HG03521 (cell line): ENCODE measurements around the gene RAPGEF1.

ENCODE experiments used
- ATAC-seq: cut with Tn5 transposase; IDR thresholded peaks from one replicate; pipeline ENCODE4 v1.9.1; 2021; ENCODE audit warnings: mild to moderate bottlenecking, moderate library complexity; ENCODE audit not compliant: unreplicated experiment

RAPGEF1 gene

GRCh38 chr9:131545786-131546335, 194.0 kb downstream of the RAPGEF1 start:
- ATAC-seq = no peak

DNA sequence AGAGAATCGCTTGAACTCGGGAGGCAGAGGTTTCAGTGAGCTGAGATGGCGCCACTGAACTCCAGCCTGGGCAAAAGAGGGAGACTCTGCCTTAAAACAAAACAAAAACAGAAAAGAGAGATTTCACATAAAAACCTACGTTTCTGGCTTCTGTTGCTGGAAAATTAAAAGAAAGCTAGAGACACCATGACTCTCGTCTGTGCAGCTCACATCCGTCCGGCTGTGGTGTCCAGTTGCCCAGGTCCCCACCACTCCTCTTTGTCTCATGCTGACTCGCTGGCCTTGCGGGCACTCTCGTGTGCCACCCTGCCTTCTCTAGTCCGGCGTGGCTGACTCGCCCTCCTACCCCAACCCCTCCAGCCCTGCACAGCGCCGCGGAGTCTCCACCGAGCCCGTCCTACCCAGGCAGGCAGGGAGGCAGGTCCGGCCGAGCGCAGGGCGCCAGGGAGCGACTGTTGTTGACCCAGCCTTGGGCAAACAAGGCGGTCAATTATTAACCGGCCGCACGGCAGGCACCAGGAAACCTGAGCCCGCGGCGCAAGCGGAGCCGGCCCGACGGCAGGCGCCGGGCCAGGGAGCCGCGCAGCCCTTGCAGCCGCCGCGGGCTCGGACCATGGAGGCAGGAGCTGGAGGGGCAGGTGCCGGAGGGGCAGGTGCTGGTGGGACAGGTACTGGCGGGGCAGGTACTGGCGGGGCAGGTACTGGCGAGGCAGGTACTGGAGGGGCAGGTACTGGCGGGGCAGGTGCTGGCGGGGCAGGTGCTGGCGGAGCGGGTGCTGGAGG, 194.7 kb downstream of the RAPGEF1 start, which contains the start of gene PRRT1B:
TSS of gene PRRT1B (plus strand) at position 521 of the 783 bp plus-strand sequence. CDS start at position 614, 93 bp downstream.
- no peak for ATAC-seq

- ATAC-seq = no peak
Measured at GRCh38 chr9:131543141-131543540, 196.7 kb downstream of the RAPGEF1 start.

DNA sequence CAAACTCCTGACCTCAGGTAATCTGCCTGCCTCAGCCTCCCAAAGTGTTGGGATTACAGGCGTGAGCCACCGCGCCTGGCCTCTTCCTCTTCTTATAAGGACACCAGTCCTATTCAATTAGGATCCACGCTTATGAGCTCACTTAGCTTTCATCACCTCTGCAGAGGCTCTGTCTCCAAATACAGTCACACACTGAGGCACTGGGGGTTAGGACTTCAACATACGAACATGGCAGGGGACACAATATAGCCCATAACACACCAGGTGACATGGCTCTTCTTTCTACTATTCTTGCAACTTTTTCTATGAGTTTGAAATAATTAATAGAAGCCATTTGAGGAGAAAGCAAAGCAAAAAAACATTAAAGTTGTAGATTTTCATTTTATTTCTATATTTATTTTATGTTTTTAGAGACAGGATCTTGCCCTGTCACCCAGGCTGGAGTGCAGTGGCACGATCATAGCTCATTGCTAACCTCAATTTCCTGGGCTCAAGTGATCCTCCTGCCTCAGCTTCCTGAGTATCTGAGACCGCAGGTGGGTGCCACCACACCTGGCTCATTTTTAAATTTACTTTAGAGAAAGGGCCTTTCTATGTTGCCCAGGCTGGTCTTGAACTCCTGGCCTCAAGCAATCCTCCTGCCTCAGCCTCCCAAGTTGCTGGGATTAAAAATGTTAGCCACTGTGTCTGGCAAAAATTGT, 200.5 kb downstream of the RAPGEF1 start:
- no peak for ATAC-seq

DNA sequence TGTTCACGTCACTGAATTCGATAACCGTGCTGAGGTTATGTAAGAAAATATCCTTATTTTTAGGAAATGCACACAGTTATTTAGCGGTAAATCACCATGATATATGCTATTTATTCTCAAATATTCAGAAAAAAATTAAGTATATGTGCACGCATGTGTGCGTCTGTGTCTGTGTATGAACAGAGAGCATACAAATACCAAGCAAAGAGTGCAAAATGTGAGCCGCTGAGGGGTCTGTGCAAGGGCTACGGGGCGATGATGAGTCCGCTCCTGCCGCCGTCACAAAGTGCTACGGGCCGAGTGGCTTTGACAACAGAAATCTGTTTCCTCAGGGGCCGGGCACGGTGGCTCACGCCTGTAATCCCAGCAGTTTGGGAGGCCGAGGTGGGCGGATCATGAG, 201.9 kb downstream of the RAPGEF1 start:
- ATAC-seq = no peak

DNA sequence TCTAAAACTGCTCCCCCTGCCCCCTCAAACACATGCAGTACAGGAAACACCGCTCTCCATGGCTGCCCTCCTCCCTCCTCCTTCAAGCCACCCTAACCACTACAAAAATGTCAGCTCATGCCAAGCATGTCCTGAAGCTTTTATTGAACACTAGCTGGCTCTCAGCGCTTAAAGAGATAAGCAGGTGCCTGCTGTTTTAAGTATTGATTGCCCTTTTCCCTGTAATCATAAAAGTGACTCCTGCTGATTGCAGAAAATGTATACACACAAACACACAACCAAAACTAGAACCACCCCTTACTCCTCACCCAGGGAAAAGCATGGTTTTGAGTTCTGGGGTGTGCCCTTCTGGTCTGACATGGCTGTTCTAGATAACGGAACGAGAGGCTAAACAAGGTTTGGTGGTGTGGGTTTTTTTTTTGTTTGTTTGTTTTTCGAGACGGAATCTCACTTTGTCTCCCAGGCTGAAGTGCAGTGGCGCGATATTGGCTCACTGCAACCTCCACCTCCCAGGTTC, 205.1 kb downstream of the RAPGEF1 start:
- no peak for ATAC-seq

DNA sequence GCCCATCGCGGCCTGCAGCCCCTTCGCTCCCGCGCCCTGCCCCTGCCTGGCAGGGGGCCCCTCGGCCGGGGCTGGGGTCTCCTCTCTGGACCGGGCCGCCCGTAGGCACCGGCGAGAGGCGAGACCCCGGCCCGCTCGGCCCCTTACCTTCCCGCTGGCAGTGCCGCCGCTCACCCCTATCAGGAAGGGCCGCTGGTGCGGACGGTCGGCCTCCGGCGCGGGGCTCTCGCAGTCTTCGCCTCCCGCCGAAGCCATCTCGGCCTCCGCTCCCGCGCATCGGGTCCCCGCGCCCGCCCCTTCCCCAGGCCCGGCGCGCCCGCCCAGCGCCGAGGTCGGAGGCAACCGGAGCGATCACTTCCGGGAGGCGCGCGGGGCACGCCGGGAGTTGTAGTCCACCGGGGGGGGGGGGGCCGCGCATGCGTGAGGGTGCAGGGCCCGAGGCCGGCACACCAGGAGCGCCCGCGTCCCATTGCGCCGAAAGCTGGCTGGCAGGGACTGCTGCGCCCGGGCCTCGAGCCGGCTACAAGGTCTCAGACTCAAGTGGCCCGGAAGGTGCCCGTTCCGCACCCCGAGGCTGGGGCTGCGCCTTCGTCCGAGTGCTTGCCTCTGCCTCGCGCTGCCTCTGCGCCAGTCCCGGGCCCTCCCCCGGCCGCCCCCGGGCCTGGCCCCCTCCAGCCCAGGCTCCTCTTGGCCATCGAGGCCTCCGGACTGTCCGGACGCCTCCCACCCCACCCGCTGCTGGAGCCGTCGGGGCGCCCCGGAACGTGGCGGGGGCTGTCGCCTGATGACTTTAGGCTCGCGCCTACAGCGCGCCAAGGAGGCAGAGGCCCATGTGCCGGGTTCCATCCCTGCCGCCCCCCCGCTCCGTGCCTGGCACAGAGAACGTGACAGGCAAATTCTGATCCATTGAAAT, 208.7 kb downstream of the RAPGEF1 start, which contains the start of gene UCK1:
TSS of gene UCK1 (minus strand) at position 344 of the 913 bp plus-strand sequence. CDS start at position 255, 89 bp downstream.
- ATAC-seq = peak; percentile 88

DNA sequence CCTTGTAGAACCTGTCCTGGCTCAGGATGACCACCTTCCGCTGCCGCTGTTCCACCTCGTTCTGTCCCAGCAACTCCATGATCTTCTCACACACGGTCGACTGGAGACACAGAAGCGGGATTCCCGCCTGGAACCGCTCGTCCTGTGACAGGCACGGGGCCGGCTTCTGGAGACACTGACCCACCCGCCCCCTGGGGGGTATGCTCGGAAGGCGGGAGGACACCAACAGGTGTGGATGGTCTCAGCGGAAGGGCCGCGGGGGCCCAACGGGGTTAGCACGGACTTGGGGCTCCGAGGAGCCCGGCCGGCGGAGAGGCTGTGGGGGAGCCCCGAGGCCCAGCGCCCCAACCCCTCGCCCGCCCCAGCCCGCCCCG, 209.3 kb downstream of the RAPGEF1 start:
- peak; percentile 30 for ATAC-seq

DNA sequence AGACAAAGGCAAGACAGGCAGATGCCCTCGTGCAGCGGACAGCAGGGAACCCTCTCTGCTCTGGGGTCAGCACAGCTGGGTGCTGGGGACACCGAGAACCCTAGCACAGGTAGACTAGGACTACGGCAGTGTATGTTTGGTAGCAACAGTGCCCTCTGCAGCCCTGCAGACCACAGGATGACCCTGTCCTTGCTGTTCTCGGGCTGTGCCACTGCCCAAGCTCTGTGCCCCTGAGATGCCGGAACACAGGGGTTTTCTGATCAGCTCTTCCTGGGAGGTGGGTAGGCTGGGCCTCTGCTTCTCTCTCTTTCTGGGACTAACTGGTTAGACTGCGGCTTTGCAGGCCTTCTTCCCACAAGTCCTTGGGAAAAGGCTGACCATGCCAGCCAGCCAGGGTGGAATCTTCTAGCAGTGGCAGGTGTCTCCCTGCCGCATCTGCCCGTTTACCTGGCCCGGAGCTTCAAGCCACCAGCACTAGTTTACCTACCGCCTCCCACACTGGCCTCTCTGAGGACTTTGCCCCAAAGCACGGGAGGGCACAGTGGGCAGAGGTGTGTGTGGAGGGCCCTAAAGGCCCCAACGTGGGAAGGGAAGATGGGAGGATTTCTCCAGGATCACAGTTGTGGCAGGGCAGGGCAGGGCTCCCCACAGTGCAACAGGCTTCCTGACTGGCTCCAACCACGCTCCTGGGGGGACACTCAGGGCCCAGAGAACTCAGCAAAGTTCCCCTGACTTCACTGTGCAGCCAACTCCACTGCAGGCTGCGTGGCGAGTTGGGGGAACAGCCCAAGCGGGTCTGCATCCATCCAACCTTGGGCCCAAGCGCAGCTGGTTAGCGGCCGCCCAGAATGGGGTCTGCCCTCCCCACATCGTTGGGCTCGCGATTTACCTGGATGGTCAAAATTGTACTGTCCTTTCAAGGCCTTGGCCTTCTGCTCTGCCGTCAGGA, 210.0 kb downstream of the RAPGEF1 start:
- ATAC-seq = no peak

DNA sequence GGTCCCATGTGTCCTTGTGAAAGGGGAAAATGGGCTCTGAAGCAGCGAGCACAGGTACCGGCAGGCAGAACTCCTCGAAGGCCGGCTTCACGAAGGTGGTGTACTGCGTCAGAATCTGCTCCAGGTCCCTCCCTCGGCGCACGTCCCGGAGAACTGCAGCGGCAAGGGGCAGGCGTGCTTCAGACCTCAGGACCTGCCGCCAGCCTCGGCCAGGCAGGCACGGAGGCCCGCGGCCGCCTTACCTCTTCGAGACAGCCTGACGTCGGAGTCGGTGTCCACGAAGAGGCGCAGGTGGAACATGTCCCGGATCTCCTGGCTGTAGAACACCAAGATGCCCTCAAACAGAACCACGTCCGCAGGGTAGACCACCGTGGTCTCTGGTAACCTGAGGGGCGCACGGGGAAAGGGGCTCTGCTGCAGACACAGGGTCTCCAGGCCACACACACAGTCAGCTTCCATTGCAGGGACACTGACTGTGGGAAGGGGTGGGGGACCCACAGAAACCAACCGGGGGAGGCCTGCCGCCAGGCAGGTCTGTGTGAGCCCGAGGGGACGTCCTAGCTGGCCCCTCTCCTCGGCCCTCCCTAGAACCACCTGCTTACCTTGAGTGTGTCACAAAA, 210.9 kb downstream of the RAPGEF1 start:
- ATAC-seq = no peak

DNA sequence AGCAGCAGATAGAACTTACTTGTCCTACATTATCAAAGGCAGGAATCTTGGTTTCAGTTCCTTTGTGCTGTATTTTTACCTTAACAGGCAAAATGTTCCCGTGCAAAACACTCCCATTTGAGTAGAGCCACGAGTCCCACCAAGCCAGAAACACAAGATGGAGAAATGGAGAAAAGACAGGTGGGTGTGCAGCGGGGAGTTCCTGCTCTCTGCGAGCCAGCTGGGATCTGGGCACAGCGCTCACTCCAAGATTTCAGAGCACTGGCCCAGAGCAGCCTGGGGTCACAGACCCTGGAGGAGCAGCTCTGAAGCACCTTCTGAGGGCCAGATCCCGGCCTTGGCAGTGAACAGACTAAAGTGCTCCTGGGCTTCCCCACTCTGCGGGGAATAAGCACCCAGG, 211.7 kb downstream of the RAPGEF1 start:
- ATAC-seq = no peak
